PC-9 (cell line): ENCODE results near the gene NUP62.

Experiments used
- CTCF ChIP-seq: fragments of 200-600 bp; sonication (generic); conservative IDR thresholded peaks from 2 replicates; pipeline ENCODE4 v1.6.1; 2017; ENCODE audit warnings: mixed run types, antibody characterized with exemption, mild to moderate bottlenecking, moderate library complexity
- EZH2 ChIP-seq: fragments of 200-600 bp; sonication (generic); IDR thresholded peaks from 2 replicates; pipeline ENCODE4 v1.8.0; 2017; ENCODE audit warnings: antibody characterized with exemption, low read depth

- TF ChIP-seq EZH2 (no peak), CTCF (no peak)
Measured at GRCh38 chr19:49878744-49879070, 50.6 kb downstream of the NUP62 start.
